Endothelial cell (in vitro differentiated cells): ENCODE measurements around the gene NR2C2. TPM values are rescaled to one million over a fixed set of nuclear protein-coding genes. Genes with fewer than 3 reads are reported as not detected.

Experiments used
- DNase-seq: peaks from one replicate; pipeline ENCODE4 v3.0.0; 2021; ENCODE audit warnings: low spot score
- H3K27ac Mint-ChIP-seq: one replicate; pipeline ENCODE4 v1.8.0; 2021; ENCODE audit warnings: mixed read lengths, inconsistent platforms; ENCODE audit not compliant: unreplicated experiment
- H3K27me3 Mint-ChIP-seq: one replicate; pipeline ENCODE4 v1.8.0; 2021; ENCODE audit warnings: mild to moderate bottlenecking, moderate library complexity, mixed read lengths, inconsistent platforms; ENCODE audit not compliant: unreplicated experiment
- H3K36me3 Mint-ChIP-seq: one replicate; pipeline ENCODE4 v1.8.0; 2021; ENCODE audit warnings: mild to moderate bottlenecking, low read depth, mixed read lengths, inconsistent platforms; ENCODE audit not compliant: unreplicated experiment
- H3K4me1 Mint-ChIP-seq: one replicate; pipeline ENCODE4 v1.8.0; 2021; ENCODE audit warnings: mild to moderate bottlenecking, mixed read lengths, inconsistent platforms; ENCODE audit not compliant: unreplicated experiment
- H3K4me3 Mint-ChIP-seq: one replicate; pipeline ENCODE4 v1.8.0; 2021; ENCODE audit warnings: mild to moderate bottlenecking, mixed read lengths, inconsistent platforms; ENCODE audit not compliant: unreplicated experiment
- H3K9me3 Mint-ChIP-seq: one replicate; pipeline ENCODE4 v1.8.0; 2021; ENCODE audit warnings: mixed read lengths, inconsistent platforms; ENCODE audit not compliant: unreplicated experiment
- total RNA-seq: library from RNA; stranded (reverse); fragmentation: NEBNext Ultra II Directional; extraction: Animal tissue kit (Norgen Biotek cat#: 25700); gene quantifications from one replicate; pipeline ENCODE4 v1.2.1, GENCODE V29; 2021; ENCODE audit not compliant: unreplicated experiment
- TF ChIP-seq, protein P1 (sequence below): fragments of 200-600 bp; sonication (generic); IDR thresholded peaks from one replicate; pipeline ENCODE4 v1.5.0; 2021; ENCODE audit warnings: antibody characterized with exemption; ENCODE audit not compliant: unreplicated experiment

The NR2C2 gene
- total RNA-seq, 1 donor from 2014 or later: 49.1 TPM

DNA sequence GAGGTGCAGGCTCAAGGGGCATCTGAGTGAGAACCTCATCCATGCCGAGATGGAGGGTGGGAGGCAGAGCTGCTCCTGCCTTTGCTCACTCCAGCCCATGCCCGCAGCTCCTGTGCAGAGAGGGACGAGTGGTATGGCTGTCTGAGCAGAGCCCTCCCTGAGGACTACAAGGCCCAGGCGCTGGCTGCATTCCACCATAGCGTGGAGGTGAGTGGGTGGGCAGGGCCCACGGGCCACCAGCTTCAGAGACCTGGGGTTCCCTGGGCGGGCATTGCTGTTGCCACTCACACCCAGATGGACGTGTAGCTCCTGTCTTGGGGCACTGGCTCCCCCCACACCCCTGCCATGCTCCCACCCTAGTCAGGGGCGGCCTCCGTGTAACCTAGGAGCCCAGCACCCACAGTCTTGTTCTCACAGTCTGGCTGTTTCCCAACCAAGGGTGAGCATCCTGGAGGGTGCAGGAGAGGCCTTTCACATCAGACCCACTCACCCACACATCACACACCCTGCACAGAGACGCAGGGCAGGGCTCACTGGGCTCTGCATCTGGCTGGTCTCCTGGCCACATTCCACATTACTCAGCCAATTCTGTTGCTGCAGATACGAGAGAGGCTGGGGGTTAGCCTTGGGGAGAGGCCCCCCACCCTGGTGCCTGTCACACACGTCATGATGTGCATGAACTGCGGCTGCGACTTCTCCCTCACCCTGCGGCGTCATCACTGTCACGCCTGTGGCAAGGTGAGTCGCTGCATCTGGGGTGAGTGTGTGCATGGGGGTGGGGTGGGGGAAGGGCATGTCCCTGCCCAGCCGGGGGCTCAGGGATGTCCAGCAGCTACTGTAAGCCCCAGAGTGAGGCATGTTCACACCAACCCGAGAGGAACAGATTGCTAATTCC, 25.3 kb upstream of the NR2C2 start:
- peaks cover 60% of the 10 kb centered on the region for H3K36me3 Mint-ChIP-seq
- TF ChIP-seq, protein P1, sequence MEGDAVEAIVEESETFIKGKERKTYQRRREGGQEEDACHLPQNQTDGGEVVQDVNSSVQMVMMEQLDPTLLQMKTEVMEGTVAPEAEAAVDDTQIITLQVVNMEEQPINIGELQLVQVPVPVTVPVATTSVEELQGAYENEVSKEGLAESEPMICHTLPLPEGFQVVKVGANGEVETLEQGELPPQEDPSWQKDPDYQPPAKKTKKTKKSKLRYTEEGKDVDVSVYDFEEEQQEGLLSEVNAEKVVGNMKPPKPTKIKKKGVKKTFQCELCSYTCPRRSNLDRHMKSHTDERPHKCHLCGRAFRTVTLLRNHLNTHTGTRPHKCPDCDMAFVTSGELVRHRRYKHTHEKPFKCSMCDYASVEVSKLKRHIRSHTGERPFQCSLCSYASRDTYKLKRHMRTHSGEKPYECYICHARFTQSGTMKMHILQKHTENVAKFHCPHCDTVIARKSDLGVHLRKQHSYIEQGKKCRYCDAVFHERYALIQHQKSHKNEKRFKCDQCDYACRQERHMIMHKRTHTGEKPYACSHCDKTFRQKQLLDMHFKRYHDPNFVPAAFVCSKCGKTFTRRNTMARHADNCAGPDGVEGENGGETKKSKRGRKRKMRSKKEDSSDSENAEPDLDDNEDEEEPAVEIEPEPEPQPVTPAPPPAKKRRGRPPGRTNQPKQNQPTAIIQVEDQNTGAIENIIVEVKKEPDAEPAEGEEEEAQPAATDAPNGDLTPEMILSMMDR: no peak
- DNase-seq: no peak
- no peak overlapping the region for H3K4me3 Mint-ChIP-seq
- H3K4me1 Mint-ChIP-seq: peaks cover 6% of the 10 kb centered on the region
- H3K27ac Mint-ChIP-seq: peak overlapping the region; percentile 48
- H3K9me3 Mint-ChIP-seq: no peaks in the 10 kb centered on the region
- H3K27me3 Mint-ChIP-seq: peaks cover 27% of the 10 kb centered on the region

DNA sequence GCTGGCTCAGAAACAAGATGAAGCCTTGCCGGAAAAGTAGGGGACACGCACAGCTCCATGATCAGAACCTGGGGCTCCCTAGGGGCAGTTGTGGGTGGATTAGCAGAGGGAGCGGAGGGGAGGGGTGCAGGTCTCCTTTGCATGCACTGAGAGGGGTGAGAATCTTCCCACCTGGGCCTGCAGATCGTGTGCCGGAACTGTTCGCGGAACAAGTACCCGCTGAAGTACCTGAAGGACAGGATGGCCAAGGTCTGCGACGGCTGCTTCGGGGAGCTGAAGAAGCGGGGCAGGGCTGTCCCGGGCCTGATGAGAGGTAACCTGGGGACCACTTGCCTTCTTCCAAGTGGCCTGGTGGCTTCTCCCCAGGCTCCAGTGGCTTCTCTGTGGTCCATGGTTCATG, 24.5 kb upstream of the NR2C2 start:
- peaks cover 3% of the 10 kb centered on the region for H3K4me1 Mint-ChIP-seq
- TF ChIP-seq, protein P1: no peak
- peaks cover 25% of the 10 kb centered on the region for H3K27me3 Mint-ChIP-seq
- H3K4me3 Mint-ChIP-seq: peak overlapping the region; percentile 29
- H3K9me3 Mint-ChIP-seq: no peaks in the 10 kb centered on the region
- H3K27ac Mint-ChIP-seq: peak overlapping the region; percentile 48
- H3K36me3 Mint-ChIP-seq: peaks cover 52% of the 10 kb centered on the region
- DNase-seq: no peak

DNA sequence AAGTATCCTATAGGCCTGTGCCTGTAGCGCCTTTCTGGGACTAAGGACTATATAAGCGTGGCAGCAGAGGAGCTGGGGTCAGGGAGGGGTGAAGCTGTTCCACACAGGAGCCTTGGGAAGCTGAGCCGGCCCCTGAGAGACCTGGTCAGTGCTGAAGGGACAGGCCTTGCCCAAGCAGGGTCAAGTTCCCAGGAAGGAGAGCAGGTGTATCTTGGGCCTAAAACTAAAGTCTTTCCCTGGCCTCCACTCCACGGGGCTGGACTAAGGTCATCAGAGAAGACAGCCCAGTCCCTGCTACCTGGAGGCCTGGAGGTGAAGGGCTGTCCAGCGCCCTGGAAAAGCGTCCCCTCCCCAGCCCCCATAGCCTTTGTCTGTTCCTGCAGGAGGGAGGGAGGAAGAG, 23.9 kb upstream of the NR2C2 start:
- no peaks in the 10 kb centered on the region for H3K9me3 Mint-ChIP-seq
- DNase-seq: no peak
- H3K27ac Mint-ChIP-seq: no peak overlapping the region
- no peak overlapping the region for H3K4me3 Mint-ChIP-seq
- no peaks in the 10 kb centered on the region for H3K4me1 Mint-ChIP-seq
- H3K36me3 Mint-ChIP-seq: peaks cover 46% of the 10 kb centered on the region
- H3K27me3 Mint-ChIP-seq: peaks cover 25% of the 10 kb centered on the region
- TF ChIP-seq, protein P1: no peak

DNA sequence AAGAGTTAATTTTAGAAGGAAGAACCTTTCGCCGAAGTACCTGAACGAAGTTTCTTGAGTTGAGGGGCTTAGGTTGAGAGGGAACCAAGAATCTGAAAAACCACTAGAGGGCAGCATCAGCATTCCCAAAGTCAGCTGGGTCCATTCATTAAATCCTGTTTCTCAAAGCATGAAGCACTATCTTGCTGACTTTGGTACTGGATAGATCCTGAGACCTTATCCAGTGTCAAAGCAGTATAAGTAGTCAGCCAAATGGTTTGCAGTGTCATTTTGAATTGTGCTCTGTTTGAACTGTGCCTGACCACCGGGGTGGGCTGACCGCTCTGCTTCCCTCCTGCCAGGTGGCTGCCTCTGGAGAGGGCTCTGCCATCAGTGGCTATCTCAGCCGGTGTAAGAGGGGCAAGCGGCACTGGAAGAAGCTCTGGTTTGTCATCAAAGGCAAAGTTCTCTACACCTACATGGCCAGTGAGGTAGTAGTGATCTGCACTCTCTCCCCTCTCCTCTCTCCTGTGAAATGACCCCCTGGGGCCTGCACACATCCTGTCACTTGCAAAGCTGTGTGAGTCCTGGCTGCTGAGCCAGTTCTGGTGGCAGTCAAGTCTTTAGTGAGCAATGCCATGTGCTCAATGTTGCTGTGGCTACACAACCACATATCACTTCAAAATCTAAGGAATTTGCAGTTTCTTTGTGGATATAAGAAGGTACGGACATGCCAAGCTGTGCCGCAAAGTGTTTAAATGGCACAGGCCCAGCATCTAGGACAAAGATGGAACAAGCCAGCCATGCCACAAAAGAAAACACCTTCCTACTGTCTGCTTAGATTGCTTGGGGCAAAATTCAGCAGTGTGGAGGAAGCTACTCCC, 21.4 kb upstream of the NR2C2 start:
- Mint-ChIP-seq H3K27me3 (peaks cover 15% of the 10 kb centered on the region), H3K4me3 (no peak overlapping the region), H3K9me3 (no peaks in the 10 kb centered on the region), H3K36me3 (peaks cover 47% of the 10 kb centered on the region), H3K27ac (no peak overlapping the region), H3K4me1 (no peaks in the 10 kb centered on the region)
- TF ChIP-seq, protein P1: peak; percentile 78
- peak; percentile 26 for DNase-seq
